Neural progenitor cell (in vitro differentiated cells): ENCODE results near the gene ADRA2B. TPM values are rescaled to one million over a fixed set of nuclear protein-coding genes. Genes with fewer than 3 reads are reported as not detected.

Source experiments
- DNase-seq: peaks from one replicate; pipeline ENCODE4 v3.0.0-alpha.2; 2016; ENCODE audit warnings: low spot score
- H2AFZ ChIP-seq: fragments of 200-600 bp; sonication (generic); replicated peaks from 2 replicates; pipeline ENCODE4 v1.6.1; 2016; ENCODE audit warnings: antibody characterized with exemption
- H3F3A ChIP-seq: fragments of 200-600 bp; sonication (generic); 2 replicates; pipeline ENCODE4 v1.6.1; 2016; ENCODE audit warnings: antibody characterized with exemption, low read depth
- H3K27ac ChIP-seq: fragments of 200-600 bp; sonication (generic); 2 replicates; pipeline ENCODE4 v1.5.1; 2016; ENCODE audit warnings: mild to moderate bottlenecking
- H3K27me3 ChIP-seq: fragments of 200-600 bp; sonication (generic); 2 replicates; pipeline ENCODE4 v1.6.1; 2016; ENCODE audit warnings: mild to moderate bottlenecking, moderate library complexity
- H3K36me3 ChIP-seq: fragments of 200-600 bp; sonication (generic); 2 replicates; pipeline ENCODE4 v1.5.1; 2016
- H3K4me1 ChIP-seq: fragments of 200-600 bp; sonication (generic); 2 replicates; pipeline ENCODE4 v1.6.1; 2016; ENCODE audit warnings: mixed run types
- H3K4me2 ChIP-seq: fragments of 200-600 bp; sonication (generic); 2 replicates; pipeline ENCODE4 v1.6.1; 2016
- H3K4me3 ChIP-seq: fragments of 200-600 bp; sonication (generic); 2 replicates; pipeline ENCODE4 v1.5.1; 2016
- H3K79me2 ChIP-seq: fragments of 200-600 bp; sonication (generic); 2 replicates; pipeline ENCODE4 v1.6.1; 2016; ENCODE audit warnings: low read depth
- H3K9ac ChIP-seq: fragments of 200-600 bp; sonication (generic); 2 replicates; pipeline ENCODE4 v1.6.1; 2016
- H3K9me3 ChIP-seq: fragments of 200-600 bp; sonication (generic); 2 replicates; pipeline ENCODE4 v1.5.1; 2016; ENCODE audit warnings: low read depth
- H4K20me1 ChIP-seq: fragments of 200-600 bp; sonication (generic); 2 replicates; pipeline ENCODE4 v1.6.1; 2016; ENCODE audit warnings: low read depth
- H3K27ac Mint-ChIP-seq: 3 replicates; pipeline ENCODE4 v1.8.0; 2021; ENCODE audit warnings: mixed read lengths
- H3K27me3 Mint-ChIP-seq: 2 replicates; pipeline ENCODE4 v1.8.0; 2022; ENCODE audit warnings: low read depth, mild to moderate bottlenecking, inconsistent platforms, moderate library complexity, mixed read lengths; ENCODE audit not compliant: insufficient read depth
- H3K36me3 Mint-ChIP-seq: 3 replicates; pipeline ENCODE4 v1.8.0; 2021; ENCODE audit warnings: mixed read lengths
- H3K4me1 Mint-ChIP-seq: 3 replicates; pipeline ENCODE4 v1.8.0; 2021; ENCODE audit warnings: mixed read lengths
- H3K4me3 Mint-ChIP-seq: 3 replicates; pipeline ENCODE4 v1.8.0; 2021; ENCODE audit warnings: mild to moderate bottlenecking, moderate library complexity, mixed read lengths
- H3K9me3 Mint-ChIP-seq: 3 replicates; pipeline ENCODE4 v1.8.0; 2020; ENCODE audit warnings: mixed read lengths
- CTCF ChIP-seq: fragments of 200-600 bp; sonication (generic); IDR thresholded peaks from 2 replicates; pipeline ENCODE4 v1.5.1; 2017; ENCODE audit warnings: antibody characterized with exemption, mild to moderate bottlenecking
- EZH2 ChIP-seq: fragments of 200-600 bp; sonication (generic); IDR thresholded peaks from 2 replicates; pipeline ENCODE4 v1.6.1; 2017; ENCODE audit warnings: antibody characterized with exemption, mild to moderate bottlenecking, moderate library complexity
- EZH2phosphoT487 ChIP-seq: fragments of 200-600 bp; sonication (generic); IDR thresholded peaks from 2 replicates; pipeline ENCODE4 v1.6.1; 2017; ENCODE audit warnings: antibody characterized with exemption
- total RNA-seq: library from RNA; depleted of rRNA; stranded (reverse); fragments of >200 nt; gene quantifications from 2 replicates; pipeline ENCODE4 v1.2.3, GENCODE V29; 2015; ENCODE audit warnings: low replicate concordance

Gene ADRA2B
- total RNA-seq, 1 donor from 2014 or later: 3.0 TPM

- Histone ChIP-seq H3K4me3 (no peak overlapping the region), H3K4me2 (no peak overlapping the region), H3F3A (peaks cover 6% of the 10 kb centered on the region), H3K36me3 (no peaks in the 10 kb centered on the region), H2AFZ (no peak overlapping the region), H4K20me1 (no peaks in the 10 kb centered on the region), H3K27me3 (no peaks in the 10 kb centered on the region), H3K9ac (no peak overlapping the region), H3K27ac (no peak overlapping the region), H3K4me1 (peaks cover 15% of the 10 kb centered on the region), H3K9me3 (no peaks in the 10 kb centered on the region), H3K79me2 (no peaks in the 10 kb centered on the region)
- DNase-seq: no peak
- Mint-ChIP-seq H3K36me3 (no peaks in the 10 kb centered on the region), H3K4me3 (no peak overlapping the region), H3K27ac (peak overlapping the region; percentile 78), H3K27me3 (peaks cover 14% of the 10 kb centered on the region), H3K4me1 (peaks cover 34% of the 10 kb centered on the region), H3K9me3 (peaks cover 2% of the 10 kb centered on the region)
- no peak for TF ChIP-seq CTCF
- TF ChIP-seq EZH2phosphoT487: no peak
- no peak for TF ChIP-seq EZH2
These were observed 39.8 kb upstream of the ADRA2B start for GRCh38 chr2:96156011-96156820.

GRCh38 chr2:96154506-96155380, 38.4 kb upstream of the ADRA2B start:
- no peaks in the 10 kb centered on the region for H3K27me3 ChIP-seq
- DNase-seq: no peak

GRCh38 chr2:96153991-96154431, 37.6 kb upstream of the ADRA2B start:
- peaks cover 10% of the 10 kb centered on the region for H3K27me3 Mint-ChIP-seq
- Histone ChIP-seq H3K9me3 (no peaks in the 10 kb centered on the region), H3K27ac (no peak overlapping the region), H3K4me1 (peaks cover 15% of the 10 kb centered on the region), H3K4me3 (no peak overlapping the region), H2AFZ (no peak overlapping the region), H3K27me3 (no peaks in the 10 kb centered on the region), H3K79me2 (no peaks in the 10 kb centered on the region), H3K9ac (no peak overlapping the region), H3K36me3 (no peaks in the 10 kb centered on the region), H4K20me1 (no peaks in the 10 kb centered on the region), H3K4me2 (no peak overlapping the region), H3F3A (peaks cover 6% of the 10 kb centered on the region)
- no peak for TF ChIP-seq EZH2
- no peak for TF ChIP-seq CTCF
- TF ChIP-seq EZH2phosphoT487: no peak
- no peak overlapping the region for H3K4me3 Mint-ChIP-seq
- no peaks in the 10 kb centered on the region for H3K9me3 Mint-ChIP-seq
- H3K27ac Mint-ChIP-seq: no peak overlapping the region
- H3K4me1 Mint-ChIP-seq: peaks cover 38% of the 10 kb centered on the region
- no peaks in the 10 kb centered on the region for H3K36me3 Mint-ChIP-seq
- DNase-seq: no peak

More at GRCh38 chr2:96154506-96155380, 38.4 kb upstream of the ADRA2B start:
- Histone ChIP-seq H3K27ac (no peak overlapping the region), H3F3A (peaks cover 6% of the 10 kb centered on the region), H3K79me2 (no peaks in the 10 kb centered on the region), H4K20me1 (no peaks in the 10 kb centered on the region), H3K9me3 (no peaks in the 10 kb centered on the region), H2AFZ (no peak overlapping the region), H3K36me3 (no peaks in the 10 kb centered on the region), H3K9ac (no peak overlapping the region), H3K4me2 (no peak overlapping the region), H3K4me1 (peaks cover 15% of the 10 kb centered on the region), H3K4me3 (no peak overlapping the region)
- Mint-ChIP-seq H3K36me3 (no peaks in the 10 kb centered on the region), H3K27ac (no peak overlapping the region), H3K4me1 (peaks cover 35% of the 10 kb centered on the region), H3K9me3 (no peaks in the 10 kb centered on the region), H3K4me3 (no peak overlapping the region), H3K27me3 (peaks cover 13% of the 10 kb centered on the region)
- TF ChIP-seq EZH2phosphoT487 (no peak), CTCF (no peak), EZH2 (no peak)
